HepG2 (cell line): ENCODE results near the gene ISG20L2. TPM values are rescaled to one million over a fixed set of nuclear protein-coding genes. Genes with fewer than 3 reads are reported as not detected.
A peak's percentile ranks its signal among the peaks of the same experiment; 100 is the strongest.

Source experiments
- BCL6 ChIP-seq: IDR thresholded peaks from 2 replicates; pipeline ENCODE4 v1.6.1; 2016; ENCODE audit warnings: missing genetic modification reagents, missing compliant biosample characterization
- CREBL2 ChIP-seq: sonication (generic); formaldehyde crosslinking; IDR thresholded peaks from 2 replicates; pipeline ENCODE4 v1.8.1; 2023; ENCODE audit warnings: missing genetic modification reagents, mild to moderate bottlenecking, borderline replicate concordance
- EZH2 ChIP-seq: conservative IDR thresholded peaks from 2 replicates; pipeline ENCODE4 v1.6.1; 2012; ENCODE audit warnings: mild to moderate bottlenecking, low read depth, low read length, moderate library complexity
- FOXO4 ChIP-seq: sonication (generic); formaldehyde crosslinking; conservative IDR thresholded peaks from 2 replicates; pipeline ENCODE4 v1.8.1; 2023; ENCODE audit warnings: missing genetic modification reagents
- KDM5B ChIP-seq: sonication (generic); formaldehyde crosslinking; IDR thresholded peaks from 2 replicates; pipeline ENCODE4 v1.4.0; 2020; ENCODE audit warnings: missing genetic modification reagents, mild to moderate bottlenecking, borderline replicate concordance
- KDM6A ChIP-seq: IDR thresholded peaks from 2 replicates; pipeline ENCODE4 v1.6.1; 2016; ENCODE audit warnings: low read depth
- LRRFIP1 ChIP-seq: sonication (generic); formaldehyde crosslinking; conservative IDR thresholded peaks from 2 replicates; pipeline ENCODE4 v1.4.0; 2020; ENCODE audit warnings: missing genetic modification reagents
- MXD1 ChIP-seq: sonication (generic); formaldehyde crosslinking; IDR thresholded peaks from 2 replicates; pipeline ENCODE4 v1.4.0; 2020; ENCODE audit warnings: mild to moderate bottlenecking, missing genetic modification reagents
- NR2F2 ChIP-seq: IDR thresholded peaks from 2 replicates; pipeline ENCODE4 v1.6.1; 2012; ENCODE audit warnings: low read depth, inconsistent platforms, borderline replicate concordance
- SOX6 ChIP-seq, 2 experiments: fragments of 450-650 bp in 1 of 2; sonication (generic) in 1 of 2; formaldehyde crosslinking in 1 of 2; IDR thresholded peaks; 2 replicates each; pipeline versions ENCODE4 v1.4.0 to v1.6.1; 2017 to 2020; ENCODE audit warnings: antibody characterized with exemption in 1 of 2, mild to moderate bottlenecking in 1 of 2, missing genetic modification reagents in 1 of 2
- ZBTB3 ChIP-seq: sonication (generic); formaldehyde crosslinking; IDR thresholded peaks from 2 replicates; pipeline ENCODE4 v1.4.0; 2020; ENCODE audit warnings: low read depth, mild to moderate bottlenecking, moderate library complexity, missing genetic modification reagents, borderline replicate concordance
- ZBTB7A ChIP-seq: sonication (generic); formaldehyde crosslinking; IDR thresholded peaks from 2 replicates; pipeline ENCODE4 v1.8.0; 2022; ENCODE audit warnings: mild to moderate bottlenecking, missing genetic modification reagents
- ZC3H13 ChIP-seq: sonication (generic); formaldehyde crosslinking; IDR thresholded peaks from 2 replicates; pipeline ENCODE4 v1.8.1; 2023; ENCODE audit warnings: mild to moderate bottlenecking, missing genetic modification reagents, moderate library complexity
- ZFP37 ChIP-seq: sonication (generic); formaldehyde crosslinking; IDR thresholded peaks from 2 replicates; pipeline ENCODE4 v1.4.0; 2020; ENCODE audit warnings: missing genetic modification reagents, borderline replicate concordance
- ZNF274 ChIP-seq: sonication (generic); formaldehyde crosslinking; IDR thresholded peaks from 2 replicates; pipeline ENCODE4 v1.5.1; 2020; ENCODE audit warnings: mild to moderate bottlenecking, missing genetic modification reagents
- ZNF343 ChIP-seq: sonication (generic); formaldehyde crosslinking; IDR thresholded peaks from 2 replicates; pipeline ENCODE4 v1.4.0; 2020; ENCODE audit warnings: mild to moderate bottlenecking, missing genetic modification reagents
- ZNF503 ChIP-seq: sonication (generic); formaldehyde crosslinking; IDR thresholded peaks from 2 replicates; pipeline ENCODE4 v1.4.0; 2020; ENCODE audit warnings: missing genetic modification reagents
- ZNF747 ChIP-seq: sonication (generic); formaldehyde crosslinking; IDR thresholded peaks from 2 replicates; pipeline ENCODE4 v1.8.1; 2023; ENCODE audit warnings: missing genetic modification reagents, mild to moderate bottlenecking, borderline replicate concordance
- ZNF770 ChIP-seq: sonication (generic); formaldehyde crosslinking; IDR thresholded peaks from 2 replicates; pipeline ENCODE4 v1.5.0; 2020; ENCODE audit warnings: mild to moderate bottlenecking, missing genetic modification reagents
- ZNF777 ChIP-seq: sonication (generic); formaldehyde crosslinking; IDR thresholded peaks from 2 replicates; pipeline ENCODE4 v1.4.0; 2020; ENCODE audit warnings: missing genetic modification reagents
- polyA plus RNA-seq, 8 experiments: library from polyadenylated mRNA; depleted of rRNA in 3 of 8; stranded (reverse) in 7 of 8; unstranded in 1 of 8; fragments of >200 nt; fragmentation: Illumina TruSeq in 4 of 8; extraction: Trizol in 4 of 8; gene quantifications; 2 replicates each; pipeline versions ENCODE4 v1.2.1 to v1.2.3, GENCODE V29; 2011 to 2016; ENCODE audit warnings: low read depth in 4 of 8, missing spikeins in 1 of 8, mixed read lengths in 1 of 8; ENCODE audit not compliant: insufficient read depth in 1 of 8
- total RNA-seq, 5 experiments: library from RNA; depleted of rRNA; stranded (reverse); fragments of >200 nt; fragmentation: Illumina TruSeq; extraction: Trizol; gene quantifications; 2 replicates each; pipeline ENCODE4 v1.2.3, GENCODE V29; 2016; ENCODE audit warnings: low read depth in 1 of 5

Gene ISG20L2
- total and polyA plus RNA-seq, 2 of the 13 experiments (the other 11 are each of a cell fraction or from before 2014, with no cell fraction given), result 19.8 to 21.3 TPM

- TF ChIP-seq FOXO4, result no peak
- TF ChIP-seq ZBTB3, result no peak
- TF ChIP-seq KDM5B (CRISPR knock-in tag), result peak; percentile 81
- 0 out of 2 replicates have a peak, but pooled peaks have one; percentile 39 for TF ChIP-seq ZNF343 (CRISPR knock-in tag)
- TF ChIP-seq KDM6A (CRISPR knock-in tag), result no peak
- 0 out of 2 replicates have a peak, but pooled peaks have one; percentile 41 for TF ChIP-seq ZC3H13 (CRISPR knock-in tag)
- no peak for TF ChIP-seq SOX6 (IDR thresholded peaks at IDR 0.05)
- TF ChIP-seq SOX6 (CRISPR knock-in tag; IDR thresholded peaks at IDR 0.05), result peak; percentile 51; the same call in 1 of the 2 replicates
- TF ChIP-seq ZFP37, result no peak
- TF ChIP-seq BCL6 (CRISPR knock-in tag), result peak; percentile 31; the same call in 1 of the 2 replicates
- TF ChIP-seq NR2F2, result 0 out of 2 replicates have a peak, but pooled peaks have one; percentile 48
- TF ChIP-seq ZNF770 (CRISPR knock-in tag), result 0 out of 2 replicates have a peak, but pooled peaks have one; percentile 38
- no peak for TF ChIP-seq EZH2
- no peak for TF ChIP-seq ZNF274 (CRISPR knock-in tag)
- no peak for TF ChIP-seq ZNF777 (CRISPR knock-in tag)
- no peak for TF ChIP-seq CREBL2 (CRISPR knock-in tag)
- 0 out of 2 replicates have a peak, but pooled peaks have one; percentile 42 for TF ChIP-seq MXD1 (CRISPR knock-in tag)
- peak; percentile 50; the same call in 1 of the 2 replicates for TF ChIP-seq ZNF747 (CRISPR knock-in tag)
- TF ChIP-seq LRRFIP1 (CRISPR knock-in tag), result no peak
- TF ChIP-seq ZNF503, result no peak
- TF ChIP-seq ZBTB7A, result peak; percentile 47; the same call in 1 of the 2 replicates
Observed at GRCh38 chr1:156767101-156767878, 38.7 kb upstream of the ISG20L2 start, which contains the start of gene PRCC (continued).
